ENCODE data around the gene NHS. TPM values are rescaled to one million over a fixed set of nuclear protein-coding genes. Genes with fewer than 3 reads are reported as not detected.

NHS gene
- total RNA-seq, 4 donors from 2014 or later, result 0.20 to 0.39 (median 0.30) TPM

- intact Hi-C loops (cut with DNase I; ENCODE audit: low total_unique reads) (loop anchor here (10.0 kb wide), 1 partner anchor 87 kb away; no protein-coding TSS in a partner anchor), in situ Hi-C loops (cut with MboI; ENCODE audit: low sequenced_read_pairs in 4 of 4) (loop anchor here in 3 of 4 donors (5.0 to 25.0 kb wide), 2 partner anchors 41 to 361 kb away; no protein-coding TSS in a partner anchor)
- H3K27me3 ChIP-seq, result no peaks in the 10 kb centered on the region
- peak; percentile 35 to 41 for DNase-seq
- no peaks in the 10 kb centered on the region for H3K36me3 ChIP-seq
- no peaks in the 10 kb centered on the region for H3K9me3 ChIP-seq
- TF ChIP-seq POLR2A (IDR thresholded peaks at IDR 0.05) (no peak), CTCF (IDR thresholded peaks at IDR 0.05 in 4 of 5, conservative IDR thresholded peaks at IDR 0.05 in 1 of 5) (no peak)
- no peaks in the 10 kb centered on the region for H3K4me1 ChIP-seq
- peak in 1 of 2 donors; percentile 68 for ATAC-seq
- H3K4me3 ChIP-seq, result no peak overlapping the region
- H3K27ac ChIP-seq, result peak overlapping the region in 3 of 4 donors; percentile 9 to 50 (median 50)
Observed at GRCh38 chrX:17597836-17598439, 222.9 kb downstream of the NHS start.

DNA sequence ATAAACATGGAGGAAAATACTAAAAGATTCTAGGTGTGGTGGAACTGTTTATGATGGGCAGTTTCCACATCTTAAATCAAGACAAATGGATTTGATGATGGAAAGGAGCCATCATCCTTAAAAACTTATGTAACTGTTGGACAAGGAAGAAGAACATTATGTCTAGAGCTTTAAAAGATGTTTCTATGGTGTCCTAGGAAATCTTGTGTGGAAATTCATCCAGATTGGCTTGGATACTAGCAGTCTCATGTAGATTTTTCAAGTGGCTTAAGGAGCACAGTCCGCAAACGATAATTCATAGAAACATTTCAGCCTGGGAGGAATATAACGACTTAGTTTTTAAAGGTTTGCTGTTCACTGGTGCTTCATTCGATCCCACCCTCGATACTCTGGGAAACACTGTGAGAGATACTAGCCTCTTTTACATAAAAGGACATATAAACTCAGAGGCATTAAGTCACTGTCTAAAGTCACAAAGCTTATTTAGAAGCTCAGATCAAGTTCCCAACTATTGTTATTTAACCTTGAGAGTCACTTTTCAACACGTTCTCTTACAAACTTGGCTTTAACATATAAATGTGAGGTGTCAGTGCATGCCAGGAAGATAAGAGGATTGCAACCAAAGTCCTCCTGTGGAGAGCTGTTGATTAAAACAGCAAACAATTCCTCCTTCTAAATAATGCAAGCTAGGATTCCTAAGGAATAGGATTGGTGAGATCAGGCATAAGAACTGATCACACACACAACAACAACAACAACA lies 226.6 kb downstream of the NHS start:
- TF ChIP-seq POLR2A (IDR thresholded peaks at IDR 0.05) (no peak), CTCF (IDR thresholded peaks at IDR 0.05 in 4 of 5, conservative IDR thresholded peaks at IDR 0.05 in 1 of 5) (no peak)
- intact Hi-C loops (cut with DNase I; ENCODE audit: low total_unique reads), result no loop called here
- DNase-seq (no peak), ATAC-seq (no peak)
- no peaks in the 10 kb centered on the region for H3K4me1 ChIP-seq
- no peaks in the 10 kb centered on the region for H3K27me3 ChIP-seq
- no peaks in the 10 kb centered on the region for H3K36me3 ChIP-seq
- no peaks in the 10 kb centered on the region for H3K9me3 ChIP-seq
- H3K27ac ChIP-seq, result no peak overlapping the region
- in situ Hi-C loops (cut with MboI; ENCODE audit: low sequenced_read_pairs in 4 of 4), result no loop called here
- no peak overlapping the region for H3K4me3 ChIP-seq

DNA sequence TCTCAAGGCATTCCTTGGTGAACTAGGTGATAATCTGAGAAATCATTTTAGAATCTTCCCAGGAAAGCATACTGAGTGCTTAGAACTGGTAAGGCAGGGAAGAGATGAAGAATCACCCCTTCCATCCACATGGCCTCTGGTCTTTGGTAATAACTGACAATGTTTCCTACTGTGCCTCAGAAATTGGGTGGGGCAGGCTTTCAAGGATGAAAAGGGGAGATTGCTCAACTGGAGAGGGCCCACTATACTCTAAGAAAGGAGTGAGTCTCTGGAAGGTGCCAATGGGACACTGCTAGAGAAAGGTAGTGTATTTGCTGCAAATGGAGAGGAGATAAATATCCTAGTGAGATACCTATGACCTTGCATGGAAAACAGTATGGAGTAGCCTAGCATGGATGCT lies 227.2 kb downstream of the NHS start:
- Histone ChIP-seq H3K27ac (no peak overlapping the region), H3K27me3 (no peaks in the 10 kb centered on the region), H3K4me3 (no peak overlapping the region), H3K9me3 (no peaks in the 10 kb centered on the region), H3K4me1 (no peaks in the 10 kb centered on the region), H3K36me3 (no peaks in the 10 kb centered on the region)
- intact Hi-C loops (cut with DNase I; ENCODE audit: low total_unique reads) (no loop called here), in situ Hi-C loops (cut with MboI; ENCODE audit: low sequenced_read_pairs in 4 of 4) (no loop called here)
- TF ChIP-seq CTCF (IDR thresholded peaks at IDR 0.05 in 4 of 5, conservative IDR thresholded peaks at IDR 0.05 in 1 of 5) (no peak), POLR2A (IDR thresholded peaks at IDR 0.05) (no peak)
- ATAC-seq, result no peak
- DNase-seq, result peak in 1 of 2 donors; percentile 10

GRCh38 chrX:17603196-17603595 lies 228.2 kb downstream of the NHS start:
- DNase-seq, result no peak
- Histone ChIP-seq H3K27me3 (no peaks in the 10 kb centered on the region), H3K4me1 (no peaks in the 10 kb centered on the region), H3K4me3 (no peak overlapping the region), H3K9me3 (no peaks in the 10 kb centered on the region), H3K27ac (no peak overlapping the region), H3K36me3 (no peaks in the 10 kb centered on the region)
- ATAC-seq, result no peak
- in situ Hi-C loops (cut with MboI; ENCODE audit: low sequenced_read_pairs in 4 of 4), result no loop called here
- intact Hi-C loops (cut with DNase I; ENCODE audit: low total_unique reads), result no loop called here
- TF ChIP-seq CTCF (IDR thresholded peaks at IDR 0.05 in 4 of 5, conservative IDR thresholded peaks at IDR 0.05 in 1 of 5) (no peak), POLR2A (IDR thresholded peaks at IDR 0.05) (no peak)
